Gastroesophageal sphincter (tissue), 3 donors: ENCODE results near the gene CBFA2T2.

Experiments used
- CTCF ChIP-seq, 4 experiments: fragments of 200-600 bp in 2 of 4; fragments of 450-650 bp in 2 of 4; sonication (generic) in 1 of 4; IDR thresholded peaks; one replicate each; pipeline ENCODE4 v1.5.1; 2017 to 2019; ENCODE audit warnings: antibody characterized with exemption in 4 of 4, mild to moderate bottlenecking in 2 of 4, moderate library complexity in 2 of 4
- EP300 ChIP-seq: sonication (generic); formaldehyde crosslinking; IDR thresholded peaks from one replicate; pipeline ENCODE4 v1.6.1; 2017; ENCODE audit warnings: antibody characterized with exemption, mild to moderate bottlenecking
- POLR2A ChIP-seq, 2 donors: fragments of 450-650 bp; IDR thresholded peaks; one replicate each; pipeline ENCODE4 v1.6.1; 2017; ENCODE audit warnings: antibody characterized with exemption in 2 of 2, mild to moderate bottlenecking in 2 of 2, moderate library complexity in 1 of 2
- POLR2AphosphoS5 ChIP-seq: sonication (generic); formaldehyde crosslinking; IDR thresholded peaks from one replicate; pipeline ENCODE4 v1.6.1; 2017; ENCODE audit warnings: antibody characterized with exemption

- no peak for TF ChIP-seq POLR2A (IDR thresholded peaks at IDR 0.05)
- no peak for TF ChIP-seq CTCF (IDR thresholded peaks at IDR 0.05)
- TF ChIP-seq POLR2AphosphoS5: no peak
- TF ChIP-seq EP300: no peak
Measured at GRCh38 chr20:33686984-33687366, 197.1 kb downstream of the CBFA2T2 start.
